Stimulated activated CD8-positive, alpha-beta memory T cell treated with anti-CD3 and anti-CD28 coated beads, Interleukin-15, amount 100 ng/mL, for 24 hours (primary cell): Measurements from ENCODE around the gene DHRS4L2.
A peak's percentile ranks its signal among the peaks of the same experiment; 100 is the strongest.
"Not testable (repeated sequence)": the region's sequence is repeated elsewhere in the genome, so short reads cannot be mapped to it uniquely, and the experiment has no call there.

ENCODE experiments used
- DNase-seq: peaks from one replicate; pipeline ENCODE4 v3.0.0-alpha.2; 2020; ENCODE audit warnings: low read depth

The DHRS4L2 gene

GRCh38 chr14:23988607-23989363 lies at the start of gene DHRS4L2:
Gene DHRS4L2, plus strand, starts transcription at chr14:23988929. Its CDS starts 19 bp downstream, at chr14:23988948.
- peak; percentile 49 for DNase-seq

- DNase-seq, result no peak
Observed at GRCh38 chr14:23939607-23940326, 49.0 kb upstream of the DHRS4L2 start.

DNA sequence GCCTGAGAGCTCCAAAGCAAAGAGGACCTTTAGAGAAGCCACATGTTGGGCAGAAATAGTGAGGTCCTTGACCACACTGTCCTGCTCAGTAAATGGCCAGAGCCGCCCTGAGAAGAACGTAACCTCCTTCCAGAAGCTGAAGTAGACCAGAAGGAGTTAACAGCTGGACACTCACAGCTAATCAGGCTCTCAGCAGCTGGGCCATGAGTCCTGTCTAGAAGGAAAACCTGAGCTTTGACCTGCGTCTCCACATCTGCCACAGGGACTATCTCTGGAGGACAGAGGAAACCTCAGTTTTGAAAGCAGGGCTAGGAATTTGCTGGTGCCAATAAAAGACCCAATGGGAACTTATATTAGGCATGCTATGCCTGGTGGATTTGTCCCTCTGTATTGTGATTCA lies 47.5 kb upstream of the DHRS4L2 start:
- DNase-seq, result no peak

- DNase-seq, result no peak
Observed at GRCh38 chr14:23941669-23942068, 47.1 kb upstream of the DHRS4L2 start.

- no peak for DNase-seq
Observed at GRCh38 chr14:23942587-23942986, 46.1 kb upstream of the DHRS4L2 start.

DNA sequence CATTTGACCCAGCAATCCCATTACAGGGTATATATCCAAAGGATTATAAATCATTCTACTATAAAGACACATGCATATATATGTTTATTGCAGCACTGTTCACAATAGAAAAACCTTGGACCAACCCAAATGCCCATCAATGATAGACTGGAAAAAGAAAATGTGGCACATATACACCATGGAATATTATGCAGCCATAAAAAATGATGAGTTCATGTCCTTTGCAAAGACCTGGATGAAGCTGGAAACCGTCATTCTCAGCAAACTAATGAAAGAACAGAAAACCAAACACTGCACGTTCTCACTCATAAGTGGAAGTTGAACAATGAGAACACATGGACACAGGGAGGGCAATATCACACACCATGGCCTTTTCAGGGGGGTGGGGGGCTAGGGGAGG lies 39.7 kb upstream of the DHRS4L2 start:
- DNase-seq, result not testable (repeated sequence)

DNA sequence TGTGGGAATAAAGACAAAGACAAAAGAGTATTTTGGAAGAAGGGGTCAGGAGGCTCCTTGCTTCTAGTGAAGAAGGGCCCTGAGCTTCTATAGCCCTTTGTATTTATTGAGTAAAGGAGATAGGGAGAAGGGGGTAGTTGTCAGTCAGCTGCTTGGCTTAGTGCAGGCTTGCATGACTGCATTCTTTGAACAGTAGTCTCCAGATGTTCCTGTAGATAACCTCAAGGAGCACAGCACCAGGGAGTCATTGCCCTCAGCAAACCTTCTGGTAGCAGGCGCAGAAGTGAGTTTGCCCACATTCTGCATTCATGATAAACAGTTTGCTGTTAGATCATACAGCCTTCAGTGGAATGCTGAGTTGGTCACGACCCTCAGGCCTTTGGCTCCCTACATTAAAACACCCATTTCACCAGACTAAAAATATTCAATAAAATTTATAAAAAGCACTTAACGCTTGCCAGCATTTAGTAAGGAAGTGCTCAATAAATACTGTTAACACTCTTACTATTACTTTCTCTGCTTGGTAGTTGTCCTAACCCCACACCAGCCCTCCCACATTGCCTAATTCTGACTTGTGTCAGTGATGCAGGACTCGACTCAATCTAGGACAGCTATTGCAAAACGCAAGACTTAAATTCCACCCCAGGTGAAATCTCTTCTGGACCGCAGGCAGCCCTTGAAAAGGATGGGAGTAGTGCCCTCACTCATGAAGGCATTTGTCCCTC lies 38.2 kb upstream of the DHRS4L2 start:
- no peak for DNase-seq

GRCh38 chr14:23951136-23951466 lies 37.6 kb upstream of the DHRS4L2 start:
- not testable (repeated sequence) for DNase-seq

DNA sequence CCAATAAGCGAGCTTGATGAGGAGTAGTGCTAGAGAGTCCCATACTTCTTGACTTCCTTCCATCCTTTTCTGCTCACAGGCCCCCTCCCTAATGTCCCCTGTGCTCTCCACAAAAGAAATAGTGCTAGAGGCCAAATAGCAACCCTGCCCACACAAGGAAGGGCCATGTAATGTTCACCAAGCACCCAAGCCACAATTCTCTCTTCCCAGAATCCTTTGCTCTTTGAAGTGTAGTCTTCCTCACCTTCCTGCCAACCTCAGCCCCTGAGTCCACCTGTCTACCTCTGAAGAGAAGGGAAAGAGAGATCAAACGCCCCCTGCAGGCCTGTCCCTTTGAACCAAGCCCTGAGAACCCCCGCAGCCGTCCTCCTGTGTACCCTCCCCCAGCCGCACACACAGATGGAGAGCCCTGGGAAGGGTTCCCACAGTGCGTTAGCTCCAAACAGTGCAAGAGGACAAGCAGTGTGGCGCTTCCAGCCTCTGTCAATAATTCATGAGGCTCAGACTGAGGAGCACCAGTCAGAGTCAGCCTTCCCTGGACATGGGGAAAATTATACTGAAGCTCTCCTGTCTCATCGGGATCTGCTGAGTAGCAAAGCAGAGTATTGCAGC lies 37.0 kb upstream of the DHRS4L2 start:
- no peak for DNase-seq

DNA sequence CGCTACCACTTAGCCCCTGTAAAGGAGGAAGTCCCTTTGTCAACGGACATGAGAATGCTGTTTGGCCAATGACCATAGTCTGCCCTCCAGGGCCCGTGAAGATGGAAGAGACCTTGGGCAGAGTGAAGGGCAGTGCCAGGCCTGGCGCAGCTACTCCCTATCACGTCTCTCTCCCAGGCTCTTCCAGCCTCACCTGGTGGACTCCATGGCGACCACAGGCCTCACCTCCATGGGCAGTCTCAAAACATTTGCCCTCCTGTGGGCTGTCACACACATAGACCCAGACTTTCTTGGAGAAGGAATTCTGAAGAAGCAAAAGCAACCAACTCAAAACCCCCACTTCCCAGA lies 35.6 kb upstream of the DHRS4L2 start:
- not testable (repeated sequence) for DNase-seq

DNA sequence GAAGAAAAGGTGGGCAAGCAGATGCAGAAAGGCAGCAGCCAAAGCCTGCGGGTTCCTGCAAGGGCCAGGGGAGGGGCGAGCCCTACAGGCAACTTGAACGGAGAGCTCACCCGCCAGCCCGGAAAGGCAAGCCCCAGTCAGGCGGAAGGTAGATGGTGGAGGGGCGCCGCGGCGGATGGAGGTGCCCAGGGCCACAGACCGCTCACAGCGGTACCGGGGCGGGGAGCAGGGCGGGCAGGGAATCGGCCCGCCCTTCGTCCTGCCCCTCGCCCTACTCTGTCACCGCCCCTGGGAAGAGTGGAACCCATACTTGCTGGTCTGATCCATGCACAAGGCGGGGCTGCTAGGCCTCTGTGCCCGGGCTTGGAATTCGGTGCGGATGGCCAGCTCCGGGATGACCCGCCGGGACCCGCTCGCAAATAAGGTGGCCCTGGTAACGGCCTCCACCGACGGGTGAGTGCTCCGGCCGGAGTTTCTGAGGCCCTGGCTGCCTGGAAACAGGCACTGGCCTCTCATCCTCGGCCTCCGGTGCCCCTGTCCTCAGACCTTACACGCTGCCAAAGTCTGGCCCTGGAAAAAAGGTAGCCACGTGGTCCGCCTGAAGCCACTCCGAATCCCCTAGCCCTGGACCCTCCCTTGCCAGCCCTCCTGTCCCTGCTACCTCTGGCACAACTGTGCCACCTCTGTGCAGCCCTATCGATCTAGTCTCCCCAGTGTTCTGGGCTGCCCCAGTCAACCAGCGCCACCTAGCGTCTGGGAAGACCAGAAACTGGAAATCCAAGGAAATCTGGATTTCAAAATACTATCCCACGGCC lies 35.1 kb upstream of the DHRS4L2 start, which contains the start of gene DHRS4:
Gene DHRS4, plus strand, starts transcription at position 307 of the 815 bp plus-strand sequence. Its CDS starts 19 bp downstream, at position 326.
- DNase-seq, result peak; percentile 56

- DNase-seq, result not testable (repeated sequence)
Observed at GRCh38 chr14:23954279-23954614, 34.5 kb upstream of the DHRS4L2 start.

- not testable (repeated sequence) for DNase-seq
Observed at GRCh38 chr14:23954965-23955364, 33.8 kb upstream of the DHRS4L2 start.

GRCh38 chr14:23955811-23956210 lies 32.9 kb upstream of the DHRS4L2 start:
- DNase-seq, result not testable (repeated sequence)

DNA sequence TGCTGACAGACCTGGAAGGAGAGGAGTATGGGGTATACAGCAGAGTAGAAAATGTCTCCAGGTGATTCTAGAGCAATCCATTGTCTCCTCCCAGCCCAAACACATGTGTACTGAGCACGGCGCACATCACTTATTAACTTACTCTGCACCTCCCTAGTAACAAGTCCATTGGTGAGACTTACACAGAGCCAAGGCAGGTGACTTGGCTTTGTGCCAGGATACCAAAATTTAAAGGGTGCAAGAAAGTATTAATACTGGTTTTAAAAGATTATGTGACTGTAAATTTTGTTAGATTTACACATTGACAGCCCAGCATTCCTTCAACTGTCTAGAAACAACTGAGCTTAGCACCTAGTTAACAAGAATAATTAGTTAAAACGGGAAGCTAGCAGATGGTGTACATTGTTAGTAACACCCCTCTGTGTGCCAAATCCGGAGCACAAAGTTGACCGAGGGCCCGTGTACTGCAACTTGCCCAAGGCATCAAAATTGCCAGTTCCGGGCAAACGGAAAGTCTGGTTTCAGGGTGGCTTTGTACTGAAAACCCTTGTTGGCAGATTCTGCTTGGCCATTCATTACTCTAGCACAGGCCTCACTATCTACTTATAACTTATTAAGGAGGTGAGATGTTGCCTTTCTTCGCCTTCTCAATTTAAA lies 30.7 kb upstream of the DHRS4L2 start:
- not testable (repeated sequence) for DNase-seq

GRCh38 chr14:23960899-23961298 lies 27.8 kb upstream of the DHRS4L2 start:
- not testable (repeated sequence) for DNase-seq

GRCh38 chr14:23961704-23962103 lies 27.0 kb upstream of the DHRS4L2 start:
- DNase-seq, result not testable (repeated sequence)

DNA sequence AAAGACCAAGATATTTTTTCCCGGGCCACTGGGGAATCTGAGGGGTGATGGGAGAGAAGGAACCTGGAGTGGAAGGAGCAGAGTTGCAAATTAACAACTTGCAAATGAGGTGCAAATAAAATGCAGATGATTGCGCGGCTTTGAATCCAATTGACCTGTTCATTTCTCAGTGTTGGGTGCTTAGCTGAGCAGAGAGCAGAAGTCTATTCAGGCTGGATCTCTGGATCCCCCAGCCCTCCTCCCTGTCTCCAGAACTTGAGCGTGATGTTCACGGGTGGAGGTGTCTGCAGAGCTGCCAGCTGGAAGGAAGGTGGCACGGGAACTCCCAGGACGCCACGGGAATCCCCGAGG lies 19.6 kb upstream of the DHRS4L2 start:
- not testable (repeated sequence) for DNase-seq

DNA sequence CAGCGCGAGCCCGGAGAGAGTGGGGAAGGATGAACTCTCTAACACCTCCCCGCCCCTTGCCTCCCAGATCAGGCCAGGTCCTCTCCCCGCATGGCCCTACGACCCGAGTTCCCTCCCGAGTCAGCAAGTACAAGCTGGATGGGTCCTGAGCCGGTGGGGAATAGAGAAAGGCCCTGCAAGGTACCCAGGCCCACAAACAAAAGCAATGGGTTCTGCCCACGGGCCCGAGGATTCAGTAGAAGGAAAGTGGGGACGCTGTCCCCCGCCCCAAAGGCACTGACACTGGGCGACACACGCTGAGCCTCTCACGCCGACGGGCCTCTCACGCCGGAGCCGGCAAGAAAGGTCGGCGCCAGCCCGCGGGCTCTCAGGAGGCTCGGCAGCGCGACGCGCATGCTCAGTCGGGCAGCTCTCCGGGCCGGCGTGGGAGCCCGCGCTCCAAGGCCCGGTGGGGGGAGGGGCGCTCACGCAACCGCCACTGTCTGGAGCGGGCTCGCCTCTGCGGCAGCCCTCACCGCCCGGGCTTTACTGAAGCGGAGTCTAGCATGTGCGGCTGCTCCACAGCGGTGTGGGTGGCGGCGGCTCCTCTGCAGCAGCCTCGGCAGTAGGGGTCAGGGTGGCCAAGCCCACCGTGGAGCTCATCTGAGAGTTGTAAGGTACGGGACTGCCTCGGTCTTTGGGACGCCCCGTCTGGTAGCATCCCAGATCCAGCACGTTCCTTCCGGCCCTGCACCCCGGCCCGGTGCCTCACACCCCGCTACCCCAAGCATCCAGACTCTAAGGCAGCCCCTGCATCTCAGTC lies 19.0 kb upstream of the DHRS4L2 start:
- peak; percentile 48 for DNase-seq

DNA sequence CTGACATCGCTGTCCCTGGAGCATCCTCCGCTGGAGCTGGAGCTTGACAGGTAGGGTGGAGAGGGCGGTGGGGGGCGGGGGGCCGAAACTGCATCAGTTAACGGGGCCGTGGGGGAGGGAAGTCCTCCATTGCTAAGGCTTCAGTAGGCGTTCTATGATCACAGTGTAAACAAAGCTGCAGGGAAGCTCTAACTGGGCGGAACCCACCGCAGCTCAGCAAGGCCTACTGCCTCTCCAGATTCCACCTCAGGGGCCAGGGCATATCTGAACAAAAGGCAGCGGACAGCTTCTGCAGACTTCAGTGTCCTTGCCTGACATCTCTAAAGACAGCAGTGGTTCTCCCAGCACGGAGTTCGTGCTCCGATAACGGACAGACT lies 18.5 kb upstream of the DHRS4L2 start:
- DNase-seq, result not testable (repeated sequence)
